GM03348 (cell line): Measurements from ENCODE around the gene NUP188.
"Not testable (repeated sequence)": the region's sequence is repeated elsewhere in the genome, so short reads cannot be mapped to it uniquely, and the experiment has no call there.

Source experiments
- DNase-seq: peaks from one replicate; pipeline ENCODE4 v3.0.0; 2012; ENCODE audit warnings: low spot score

Gene NUP188

DNA sequence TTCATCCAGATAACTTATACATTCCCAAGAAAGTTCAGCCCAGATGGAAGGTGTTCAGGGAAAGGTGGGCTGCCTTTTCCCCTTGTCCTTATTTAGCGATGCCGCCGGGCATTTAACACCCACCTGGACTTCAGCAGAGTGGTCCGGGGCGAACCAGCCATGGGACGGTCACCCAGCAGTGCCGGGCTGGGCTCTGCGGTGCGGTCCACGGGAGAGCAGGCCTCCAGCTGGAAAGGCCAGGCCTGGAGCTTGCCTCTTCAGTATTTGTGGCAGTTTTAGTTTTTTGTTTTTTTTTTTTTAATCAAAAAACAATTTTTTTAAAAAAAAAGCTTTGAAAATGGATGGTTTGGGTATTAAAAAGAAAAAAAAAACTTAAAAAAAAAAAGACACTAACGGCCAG, 30.8 kb upstream of the NUP188 start:
- no peak for DNase-seq

DNA sequence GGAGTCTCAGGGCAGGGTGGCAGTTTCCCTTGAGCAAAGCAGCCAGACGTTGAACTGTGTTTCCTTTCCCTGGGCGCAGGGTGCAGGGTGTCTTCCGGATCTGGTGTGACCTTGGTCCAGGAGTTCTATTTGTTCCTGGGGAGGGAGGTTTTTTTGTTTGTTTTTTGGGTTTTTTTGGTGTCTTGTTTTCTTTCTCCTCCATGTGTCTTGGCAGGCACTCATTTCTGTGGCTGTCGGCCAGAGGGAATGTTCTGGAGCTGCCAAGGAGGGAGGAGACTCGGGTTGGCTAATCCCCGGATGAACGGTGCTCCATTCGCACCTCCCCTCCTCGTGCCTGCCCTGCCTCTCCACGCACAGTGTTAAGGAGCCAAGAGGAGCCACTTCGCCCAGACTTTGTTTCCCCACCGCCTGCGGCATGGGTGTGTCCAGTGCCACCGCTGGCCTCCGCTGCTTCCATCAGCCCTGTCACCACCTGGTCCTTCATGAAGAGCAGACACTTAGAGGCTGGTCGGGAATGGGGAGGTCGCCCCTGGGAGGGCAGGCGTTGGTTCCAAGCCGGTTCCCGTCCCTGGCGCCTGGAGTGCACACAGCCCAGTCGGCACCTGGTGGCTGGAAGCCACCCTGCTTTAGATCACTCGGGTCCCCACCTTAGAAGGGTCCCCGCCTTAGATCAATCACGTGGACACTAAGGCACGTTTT, 30.2 kb upstream of the NUP188 start:
- DNase-seq, result peak; percentile 92

DNA sequence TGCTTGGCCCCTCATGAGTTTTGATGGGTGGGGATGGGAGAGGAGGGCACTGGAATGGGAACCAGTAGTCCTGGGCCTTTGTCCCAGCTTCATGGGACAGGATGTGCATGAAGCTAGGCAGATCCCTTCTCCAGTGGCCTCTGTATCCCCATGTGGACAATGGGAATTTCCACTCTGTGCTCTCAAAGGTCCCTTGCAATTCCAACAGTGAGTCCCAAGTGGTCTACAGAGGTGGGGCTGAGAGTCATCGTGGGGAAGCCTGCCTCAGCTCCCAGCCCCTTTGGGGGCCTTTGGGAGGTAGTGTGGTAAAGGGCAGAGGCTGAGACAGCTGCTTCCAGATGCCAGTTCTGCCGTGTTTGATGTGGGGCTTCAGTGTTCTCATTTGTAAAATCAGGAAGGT, 28.6 kb upstream of the NUP188 start:
- no peak for DNase-seq

DNA sequence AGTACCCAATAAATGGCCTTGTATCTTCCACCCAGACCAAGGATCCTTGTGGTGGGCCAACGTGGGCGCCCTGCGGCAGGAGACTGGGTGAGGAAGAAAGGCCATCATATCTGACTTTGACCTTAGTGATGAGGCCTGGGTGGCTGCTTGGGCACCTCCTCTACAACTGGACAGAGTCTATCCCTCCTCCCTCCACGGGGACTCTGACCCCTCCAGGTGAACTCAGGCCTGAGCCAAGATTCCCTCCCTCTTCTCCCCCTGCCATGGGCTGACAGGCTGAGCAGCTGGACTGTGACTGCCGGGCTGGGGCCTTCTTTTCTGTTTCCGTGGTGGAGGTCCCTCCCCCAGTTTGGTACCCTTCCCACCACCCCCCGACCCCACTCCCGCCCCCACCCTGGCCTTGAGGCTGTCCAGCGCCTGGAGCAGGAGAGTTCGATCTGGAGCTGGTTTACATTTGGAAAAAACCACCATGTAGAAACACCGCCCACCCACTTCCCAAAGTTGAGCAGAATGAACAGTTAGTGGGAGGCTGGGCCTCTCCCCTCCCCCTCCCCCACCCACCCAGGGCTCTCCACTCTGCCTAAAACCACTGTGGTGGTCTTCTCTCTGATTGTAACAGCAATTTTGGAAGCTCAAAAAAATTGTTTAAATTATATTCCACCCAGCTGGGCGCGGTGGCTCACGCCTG, 28.0 kb upstream of the NUP188 start:
- no peak for DNase-seq

DNA sequence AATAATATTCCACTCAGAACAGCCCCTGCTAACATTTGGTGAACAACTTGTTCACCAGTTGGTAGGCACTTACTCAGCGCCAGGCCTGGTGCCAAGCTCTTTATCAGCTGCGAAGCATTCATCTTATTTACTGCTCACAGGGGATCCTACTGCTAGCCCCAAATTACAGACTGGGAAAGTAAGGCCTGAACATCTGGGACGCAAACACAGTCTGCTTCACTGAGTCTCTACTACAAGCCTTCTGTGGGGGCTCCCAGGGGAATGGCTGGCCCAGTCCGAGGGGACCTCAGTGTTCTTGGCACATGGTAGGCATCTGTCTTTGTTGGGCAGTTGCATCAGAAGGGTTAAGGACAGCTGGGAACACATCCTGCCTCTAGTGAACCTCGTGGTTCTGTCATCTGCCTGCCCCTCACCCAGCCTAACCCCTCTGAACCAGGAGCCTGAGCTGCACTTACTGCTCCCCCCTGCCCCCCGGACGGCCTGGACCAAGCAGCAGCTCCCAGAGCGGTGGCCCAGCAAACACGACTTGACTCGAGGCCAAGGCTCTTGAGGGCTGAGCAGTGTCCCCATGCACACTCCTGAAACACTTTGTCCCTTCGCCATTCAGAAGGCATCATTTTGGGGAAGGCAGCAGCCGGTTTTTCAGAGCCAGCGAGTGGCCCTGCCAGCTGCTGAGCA, 27.0 kb upstream of the NUP188 start, which contains the start of gene PHYHD1:
TSS of gene PHYHD1 (plus strand) at position 602 of the 678 bp plus-strand sequence. CDS start 1,342 bp downstream, outside the sequence.
- peak; percentile 65 for DNase-seq

DNA sequence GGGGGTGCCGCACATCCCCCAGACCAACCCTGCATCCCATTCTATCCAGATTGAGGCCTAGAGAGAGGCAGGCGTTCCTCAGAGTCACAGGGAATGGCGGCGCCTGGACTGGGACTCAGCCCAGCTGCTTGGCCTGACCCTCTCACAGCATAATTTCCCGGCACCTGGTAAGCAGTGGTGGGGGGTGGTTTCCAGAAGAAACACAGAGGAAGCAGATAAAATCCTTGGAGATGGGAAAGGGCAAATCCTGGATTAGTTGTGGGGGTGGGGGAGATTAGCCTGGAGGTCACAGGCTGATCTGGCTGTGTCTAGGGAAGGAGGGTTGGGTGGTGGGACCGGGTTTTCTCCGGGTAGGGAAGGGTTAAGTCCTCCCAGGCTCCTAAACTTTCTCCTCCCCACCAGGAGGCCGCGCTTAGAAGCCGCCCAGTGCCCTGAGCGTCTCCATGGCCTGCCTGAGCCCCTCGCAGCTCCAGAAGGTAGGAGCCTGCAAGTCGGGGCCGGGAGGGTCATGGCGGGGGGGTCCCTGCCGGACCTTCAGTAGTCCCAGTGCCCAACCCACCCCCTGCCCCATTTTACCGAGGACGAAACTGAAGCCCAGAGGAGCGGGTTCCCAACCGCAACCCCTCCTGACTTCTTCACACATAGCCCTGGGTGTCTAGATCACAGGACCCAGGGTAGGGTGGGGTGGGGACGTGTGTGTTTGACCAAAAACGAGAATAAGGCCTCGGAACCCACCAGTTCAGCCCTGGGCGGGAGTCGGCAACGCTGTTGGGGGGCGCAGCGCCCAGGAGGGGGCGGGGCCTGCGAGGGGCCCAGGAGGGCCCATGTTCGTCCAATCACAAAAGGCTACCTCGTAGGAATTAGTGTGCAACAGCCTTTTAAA, 25.4 kb upstream of the NUP188 start:
- peak; percentile 90 for DNase-seq

DNA sequence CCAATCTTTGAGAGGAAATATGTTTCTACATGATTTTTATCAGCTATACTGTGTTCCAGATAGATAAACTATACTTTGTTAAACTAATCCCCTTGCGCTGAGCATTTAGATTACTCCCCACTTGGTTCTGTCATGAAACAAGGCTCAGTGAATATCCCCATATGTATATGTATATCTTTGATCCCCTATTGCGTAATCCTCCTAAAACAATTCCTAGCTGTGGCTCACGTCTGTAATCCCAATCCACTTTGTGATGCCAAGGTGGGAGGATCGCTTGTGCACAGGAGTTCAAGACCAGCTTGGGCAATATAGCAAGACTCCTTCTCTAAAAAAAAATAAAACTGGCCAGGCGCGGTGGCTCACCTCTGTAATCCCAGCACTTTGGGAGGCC, 24.0 kb upstream of the NUP188 start:
- no peak for DNase-seq

DNA sequence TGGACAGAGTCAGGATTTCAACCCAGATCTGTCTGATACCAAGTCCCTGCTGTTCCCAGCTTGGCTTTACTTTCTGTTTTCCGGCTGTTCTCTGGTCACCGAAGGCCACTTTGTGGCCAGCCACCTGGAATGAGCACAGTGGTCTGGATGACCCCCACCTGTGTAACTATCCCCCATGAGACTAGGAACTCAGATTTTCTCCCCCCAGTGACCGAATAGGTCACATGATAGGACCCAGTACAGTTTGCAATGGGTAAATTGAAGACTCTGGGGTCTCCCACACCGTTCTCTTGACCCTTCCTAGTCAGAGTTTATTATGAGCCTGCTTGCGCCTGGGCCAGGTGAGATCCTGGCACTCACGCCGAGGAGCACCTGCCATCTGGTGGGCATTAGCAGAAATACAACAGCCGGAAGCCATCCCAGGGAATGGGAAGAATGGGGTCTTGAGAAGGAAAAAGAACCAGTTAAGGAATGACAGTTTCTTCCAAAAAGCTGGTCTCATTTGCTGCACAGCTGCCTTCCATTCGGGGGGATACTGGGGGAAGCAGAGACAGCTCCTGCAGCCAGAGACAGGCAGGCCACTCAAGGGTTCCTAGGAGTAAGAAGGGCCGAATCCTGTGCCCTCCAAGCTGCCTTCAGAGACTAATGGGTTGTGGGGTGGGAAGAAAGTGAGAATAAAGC, 19.6 kb upstream of the NUP188 start:
- DNase-seq, result peak; percentile 73

DNA sequence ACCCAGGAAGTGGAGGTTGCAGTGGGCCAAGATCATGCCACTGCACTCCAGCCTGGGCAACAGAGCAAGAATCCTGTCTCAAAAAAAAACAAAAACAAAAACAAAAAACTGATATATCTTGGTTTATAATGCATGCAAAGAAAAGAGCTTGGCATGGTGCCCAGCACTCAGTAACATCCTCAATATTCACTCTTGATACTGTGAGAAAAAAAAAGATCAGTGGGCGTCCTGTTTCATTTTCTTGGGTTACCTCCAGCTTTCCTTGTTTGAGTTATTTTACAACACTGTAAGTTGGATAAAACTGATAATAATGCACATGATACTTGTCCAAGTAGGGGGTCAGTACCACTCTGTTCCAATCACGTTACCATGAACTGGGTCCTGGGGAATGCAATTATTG, 18.9 kb upstream of the NUP188 start:
- DNase-seq, result no peak

DNA sequence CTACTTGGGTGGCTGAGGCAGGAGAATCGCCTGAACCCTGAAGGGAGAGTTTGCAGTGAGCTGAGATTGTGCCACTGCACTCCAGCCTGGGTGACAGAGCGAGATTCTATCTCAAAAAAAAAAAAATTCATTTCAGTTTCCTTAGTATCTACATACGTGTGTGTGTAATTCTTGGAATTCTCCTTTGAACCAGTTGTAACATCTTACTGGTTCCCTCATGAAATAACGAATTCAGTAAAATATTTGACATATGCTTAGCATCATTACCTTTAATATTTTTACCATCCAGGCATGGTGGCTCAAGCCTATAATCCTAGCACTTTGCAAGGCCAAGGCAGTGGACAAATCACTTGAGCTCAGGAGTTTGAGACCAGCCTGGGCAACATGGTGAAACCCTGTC, 17.9 kb upstream of the NUP188 start:
- DNase-seq, result no peak

DNA sequence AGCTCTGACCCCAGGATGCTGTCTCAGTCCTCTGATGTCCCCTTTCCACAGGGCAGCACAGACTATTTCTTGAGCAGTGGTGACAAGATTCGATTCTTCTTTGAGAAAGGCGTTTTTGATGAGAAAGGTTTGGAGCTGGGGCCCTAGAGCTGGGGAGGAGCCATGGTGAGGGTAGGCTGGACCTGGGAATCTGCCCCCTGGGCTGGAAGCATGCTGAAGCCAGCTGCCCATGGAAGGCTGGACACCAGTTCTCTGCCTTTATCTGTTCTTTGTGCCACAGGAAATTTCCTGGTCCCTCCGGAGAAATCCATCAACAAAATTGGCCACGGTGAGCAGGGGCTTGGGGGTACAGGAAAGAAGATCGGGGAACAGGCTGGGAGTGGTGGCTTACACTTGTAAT, 13.8 kb upstream of the NUP188 start:
- DNase-seq, result no peak

DNA sequence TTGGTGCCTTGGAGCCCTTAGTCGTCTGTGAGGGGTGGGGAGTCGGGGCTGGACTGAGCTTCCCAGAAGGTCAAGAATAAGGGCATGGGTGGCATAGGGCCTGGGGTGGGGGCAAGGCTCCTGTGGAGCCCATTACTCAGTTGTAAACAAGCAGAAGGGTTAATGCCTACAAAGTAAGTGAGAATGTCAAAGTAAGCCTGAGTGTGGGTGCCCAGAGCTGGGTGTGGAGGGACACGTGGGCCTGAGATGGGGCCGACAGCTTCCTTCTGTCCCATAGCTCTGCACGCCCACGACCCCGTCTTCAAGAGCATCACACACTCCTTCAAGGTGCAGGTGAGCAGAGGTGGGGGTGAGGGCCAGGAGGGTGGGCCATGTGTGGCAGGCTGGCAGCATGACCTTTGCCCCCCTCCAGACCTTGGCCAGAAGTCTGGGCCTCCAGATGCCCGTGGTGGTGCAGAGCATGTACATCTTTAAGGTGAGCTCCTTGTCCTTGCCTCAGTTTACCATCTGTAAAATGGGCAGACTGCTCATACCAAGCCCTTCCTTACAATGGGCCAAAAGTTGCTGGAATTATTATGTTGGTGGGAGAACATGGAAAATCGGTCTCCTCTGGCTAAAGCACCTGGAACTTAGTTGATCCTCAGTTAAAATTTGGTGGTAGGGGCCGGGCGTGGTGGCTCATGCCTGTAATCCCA, 11.2 kb upstream of the NUP188 start:
- no peak for DNase-seq

DNA sequence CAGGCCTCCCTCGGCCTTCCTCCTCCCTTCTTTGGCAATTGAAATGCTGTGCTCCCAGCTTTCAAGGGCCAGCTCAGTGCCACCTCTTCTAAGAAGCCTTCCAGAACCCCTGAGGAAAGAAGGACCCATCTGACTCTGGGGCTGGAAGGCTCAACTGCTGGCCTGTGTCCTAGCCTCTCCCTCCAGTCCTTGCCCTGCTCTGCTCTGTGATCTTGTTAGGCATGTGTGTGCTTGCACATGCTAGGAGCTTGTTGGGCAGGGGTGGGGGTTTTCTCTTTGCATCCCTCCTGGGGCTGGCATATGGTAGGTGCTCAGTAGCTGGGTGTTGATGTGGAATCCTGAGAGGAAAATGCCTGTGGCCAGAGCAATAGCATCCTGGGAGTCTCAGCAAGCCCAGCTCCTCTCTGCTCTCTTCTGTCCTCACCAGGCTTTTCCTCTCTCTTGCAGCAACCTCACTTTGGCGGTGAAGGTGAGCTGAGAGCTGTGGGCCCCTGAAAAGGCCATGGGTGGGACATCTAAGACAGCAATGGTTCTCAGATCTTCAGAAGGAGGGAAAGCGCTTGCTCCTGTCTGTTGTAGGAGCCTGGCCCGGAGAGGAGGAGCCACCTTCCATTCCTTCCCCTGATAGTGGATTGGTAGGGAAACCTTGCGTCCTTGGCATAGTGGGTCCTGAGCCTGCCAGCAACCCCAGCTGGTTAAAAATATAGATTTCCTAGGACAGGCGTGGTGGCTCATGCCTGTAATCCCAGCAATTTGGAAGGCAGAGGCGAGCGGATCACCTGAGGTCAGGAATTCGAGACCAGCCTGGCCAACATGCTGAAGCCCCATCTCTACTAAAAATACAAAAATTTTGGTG, 10.0 kb upstream of the NUP188 start:
- no peak for DNase-seq

DNA sequence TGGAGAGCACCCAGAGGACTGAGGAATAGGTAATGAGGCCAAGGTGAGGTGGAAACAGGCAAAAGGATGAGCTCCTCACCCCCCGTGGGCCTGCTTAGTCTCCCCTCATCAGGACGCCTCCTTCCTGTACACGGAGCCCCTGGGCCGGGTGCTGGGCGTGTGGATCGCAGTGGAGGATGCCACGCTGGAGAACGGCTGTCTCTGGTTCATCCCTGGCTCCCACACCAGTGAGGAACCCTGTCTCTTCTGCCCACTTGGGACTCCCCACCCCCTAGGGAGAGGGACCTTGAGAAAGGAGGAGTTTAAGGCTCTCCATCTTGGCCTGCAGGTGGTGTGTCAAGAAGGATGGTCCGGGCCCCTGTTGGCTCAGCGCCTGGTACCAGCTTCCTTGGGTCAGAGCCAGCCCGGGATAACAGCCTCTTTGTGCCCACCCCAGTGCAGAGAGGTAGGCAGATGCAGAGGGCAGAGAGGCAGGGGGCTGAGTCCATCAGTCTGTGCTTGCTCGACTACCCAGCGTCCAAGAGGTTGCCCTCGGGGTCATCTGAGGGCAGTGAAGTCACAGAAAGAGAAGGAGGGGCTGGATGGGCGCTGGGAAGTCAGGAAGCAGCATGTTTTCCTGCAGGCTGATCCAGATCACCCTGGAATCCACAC, 7.1 kb upstream of the NUP188 start:
- no peak for DNase-seq

DNA sequence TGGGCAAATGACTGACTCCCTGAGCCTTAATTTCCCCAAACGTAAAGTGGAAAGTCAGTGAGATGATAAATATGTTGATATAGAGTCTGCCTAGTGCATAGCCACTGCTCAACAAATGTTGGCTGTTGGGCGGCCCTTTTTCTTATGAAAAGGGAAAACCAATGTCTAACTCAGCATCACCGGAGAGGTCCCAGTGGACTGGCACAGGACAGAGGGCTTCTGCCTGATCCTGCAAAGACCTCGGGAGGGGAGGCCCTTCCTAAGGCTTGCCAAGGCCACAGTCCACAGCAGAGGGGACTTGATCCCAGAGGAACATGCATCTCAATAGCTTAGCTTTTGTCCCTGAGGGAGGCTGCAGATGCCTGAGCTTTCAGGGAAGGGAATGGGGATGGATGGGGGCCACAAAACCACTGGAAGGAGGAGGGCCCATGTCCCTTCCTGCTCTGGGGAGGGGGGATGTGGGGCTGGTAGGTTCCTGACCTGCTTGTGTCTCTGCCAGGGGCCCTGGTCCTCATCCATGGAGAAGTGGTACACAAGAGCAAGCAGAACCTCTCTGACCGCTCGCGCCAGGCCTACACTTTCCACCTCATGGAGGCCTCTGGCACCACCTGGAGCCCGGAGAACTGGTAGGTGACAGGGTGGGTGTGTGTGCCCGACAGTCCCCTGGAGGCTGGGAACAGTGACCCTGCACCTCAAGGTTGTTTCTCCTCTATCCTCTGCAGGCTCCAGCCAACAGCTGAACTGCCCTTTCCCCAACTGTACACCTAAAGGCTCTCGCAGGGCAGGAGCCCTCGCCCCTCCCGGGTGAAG, 6.3 kb upstream of the NUP188 start:
- DNase-seq, result no peak

DNA sequence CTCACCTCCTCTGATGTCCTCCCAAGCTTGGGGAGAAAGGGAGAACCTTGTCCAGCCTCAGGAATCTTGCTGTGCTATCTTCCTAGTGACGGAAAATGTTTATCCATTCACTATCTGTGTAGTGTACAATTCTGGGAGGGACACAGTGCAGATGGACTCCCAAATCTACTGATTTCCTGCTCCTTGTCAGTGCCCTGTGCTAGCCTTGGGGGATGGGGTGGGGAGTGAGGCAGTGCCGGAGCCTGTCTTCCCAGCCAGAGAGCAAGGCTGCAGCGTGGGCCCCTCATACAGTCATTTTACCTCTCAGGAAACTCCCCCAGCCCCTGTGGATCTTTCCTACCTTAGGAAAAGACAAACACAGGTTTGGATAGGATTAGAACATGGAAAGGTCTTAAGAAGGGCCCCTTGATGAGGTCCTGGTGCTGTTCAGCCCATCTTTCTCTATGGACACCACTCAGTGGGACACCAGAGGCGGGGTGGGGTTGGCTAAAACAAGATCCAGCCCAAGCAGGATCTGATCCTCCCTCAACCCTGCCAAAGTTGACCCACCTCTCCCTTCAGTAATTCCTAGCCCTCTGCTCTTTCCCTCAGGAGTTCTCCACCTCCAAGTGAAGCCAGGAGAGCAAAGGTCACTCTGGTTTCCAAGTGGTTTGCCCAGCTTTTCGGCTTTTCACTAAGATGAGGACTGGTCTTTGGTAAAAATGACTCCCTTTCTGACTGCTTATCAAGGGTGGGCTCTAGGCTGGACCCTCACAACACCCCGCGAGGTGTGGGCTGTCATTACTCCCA, 3.5 kb upstream of the NUP188 start:
- DNase-seq, result no peak

DNA sequence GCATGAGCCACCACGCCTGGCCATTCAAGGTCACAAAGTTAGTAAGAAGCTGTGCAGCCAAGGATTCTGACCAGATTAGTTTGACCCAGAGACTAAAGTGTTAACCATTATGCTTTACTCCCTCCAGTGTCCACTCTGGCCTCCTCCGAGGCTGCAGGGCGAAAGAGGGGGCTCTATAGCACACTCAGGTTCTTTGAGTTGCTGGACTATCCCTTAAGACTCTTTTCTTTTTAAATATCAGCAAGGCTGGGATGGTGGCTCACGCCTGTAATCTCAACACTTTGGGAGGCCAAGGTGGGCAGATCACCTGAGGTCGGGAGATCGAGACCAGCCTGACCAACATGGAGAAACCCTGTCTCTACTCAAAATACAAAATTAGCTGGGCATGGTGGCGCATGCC, 2.5 kb upstream of the NUP188 start:
- not testable (repeated sequence) for DNase-seq
